HEK293 (cell line): ENCODE measurements around the gene DCAKD.
A peak's percentile ranks its signal among the peaks of the same experiment; 100 is the strongest.

Source experiments
- CTCF ChIA-PET: fragments of 350-600 bp; formaldehyde crosslinking; extraction: SDS; loops from one replicate; lab custom pipeline; 2021; ENCODE audit warnings: antibody characterized with exemption; lab: Yijun Ruan, JAX
- POLR2A ChIA-PET: fragments of 300-600 bp; formaldehyde crosslinking; extraction: SDS; loops from one replicate; lab custom pipeline; 2020; ENCODE audit warnings: antibody characterized with exemption, inconsistent platforms; lab: Yijun Ruan, JAX
- H3K27ac ChIP-seq: fragments of 200-500 bp; sonication (Bioruptor generic); 2 replicates; pipeline ENCODE4 v1.5.1; 2014; ENCODE audit warnings: low read depth, low read length, control low read depth, inconsistent platforms; ENCODE audit errors: extremely low read depth
- H3K36me3 ChIP-seq, 2 experiments: fragments of 200-500 bp in 1 of 2; sonication (Bioruptor generic) in 1 of 2; 1 replicate in 1 of 2; 2 replicates in 1 of 2; pipeline ENCODE4 v1.5.1; 2014 to 2017; ENCODE audit warnings: inconsistent platforms in 2 of 2, low read length in 2 of 2; ENCODE audit not compliant: control insufficient read depth in 2 of 2, insufficient read depth in 1 of 2
- H3K4me1 ChIP-seq: fragments of 200-500 bp; sonication (Bioruptor generic); 2 replicates; pipeline ENCODE4 v1.5.1; 2014; ENCODE audit warnings: mild to moderate bottlenecking, low read length, inconsistent platforms; ENCODE audit not compliant: control insufficient read depth, insufficient read depth
- H3K4me3 ChIP-seq: 2 replicates; pipeline ENCODE4 v1.5.1; 2011; ENCODE audit warnings: low read depth, mild to moderate bottlenecking, control low read depth, low read length, moderate library complexity
- H3K9me3 ChIP-seq: fragments of 200-500 bp; sonication (Bioruptor generic); 2 replicates; pipeline ENCODE4 v1.5.1; 2014; ENCODE audit warnings: low read depth, low read length, inconsistent platforms; ENCODE audit not compliant: control insufficient read depth, insufficient read depth
- BCL11A ChIP-seq: fragments of 450-650 bp; formaldehyde crosslinking; IDR thresholded peaks from 2 replicates; pipeline ENCODE4 v1.5.1; 2016; ENCODE audit warnings: low read depth, missing biosample characterization, missing genetic modification characterization
- GLIS1 ChIP-seq: fragments of 450-650 bp; formaldehyde crosslinking; IDR thresholded peaks from 2 replicates; pipeline ENCODE4 v1.5.1; 2016; ENCODE audit warnings: missing biosample characterization, missing genetic modification characterization
- HOXD13 ChIP-seq: sonication (generic); formaldehyde crosslinking; IDR thresholded peaks from 2 replicates; pipeline ENCODE4 v1.8.0; 2022; ENCODE audit warnings: missing genetic modification reagents, borderline replicate concordance
- IKZF3 ChIP-seq: fragments of 450-650 bp; IDR thresholded peaks from 2 replicates; pipeline ENCODE4 v1.5.0; 2018; ENCODE audit warnings: missing biosample characterization, mild to moderate bottlenecking, missing genetic modification characterization, moderate library complexity
- KLF1 ChIP-seq: fragments of 450-650 bp; formaldehyde crosslinking; IDR thresholded peaks from 2 replicates; pipeline ENCODE4 v1.5.1; 2016; ENCODE audit warnings: missing biosample characterization, missing genetic modification characterization
- MZF1 ChIP-seq: fragments of 450-650 bp; formaldehyde crosslinking; IDR thresholded peaks from 2 replicates; pipeline ENCODE4 v1.5.1; 2017; ENCODE audit warnings: missing biosample characterization, missing genetic modification characterization, borderline replicate concordance
- OVOL3 ChIP-seq: fragments of 450-650 bp; formaldehyde crosslinking; IDR thresholded peaks from 2 replicates; pipeline ENCODE4 v1.5.1; 2016; ENCODE audit warnings: missing biosample characterization, missing genetic modification characterization
- SP7 ChIP-seq: fragments of 450-650 bp; formaldehyde crosslinking; IDR thresholded peaks from 2 replicates; pipeline ENCODE4 v1.5.1; 2016; ENCODE audit warnings: missing biosample characterization, missing genetic modification characterization
- TRIM28 ChIP-seq: IDR thresholded peaks from 2 replicates; pipeline ENCODE4 v1.6.1; 2011; ENCODE audit warnings: low read length, control low read depth, borderline replicate concordance
- ZNF121 ChIP-seq: fragments of 450-650 bp; formaldehyde crosslinking; IDR thresholded peaks from 2 replicates; pipeline ENCODE4 v1.5.1; 2016; ENCODE audit warnings: missing biosample characterization, missing genetic modification characterization
- ZNF157 ChIP-seq: fragments of 450-650 bp; formaldehyde crosslinking; IDR thresholded peaks from 2 replicates; pipeline ENCODE4 v1.5.1; 2016; ENCODE audit warnings: missing biosample characterization, missing genetic modification characterization
- ZNF24 ChIP-seq: fragments of 450-650 bp; formaldehyde crosslinking; IDR thresholded peaks from 2 replicates; pipeline ENCODE4 v1.5.1; 2016; ENCODE audit warnings: missing biosample characterization, missing genetic modification characterization
- ZNF341 ChIP-seq: fragments of 450-650 bp; formaldehyde crosslinking; IDR thresholded peaks from 2 replicates; pipeline ENCODE4; 2016; ENCODE audit warnings: low read depth, missing biosample characterization, missing genetic modification characterization
- ZNF449 ChIP-seq: fragments of 450-650 bp; formaldehyde crosslinking; IDR thresholded peaks from 2 replicates; pipeline ENCODE4 v1.5.1; 2017; ENCODE audit warnings: missing biosample characterization, mild to moderate bottlenecking, missing genetic modification characterization, moderate library complexity
- ZNF600 ChIP-seq: fragments of 450-650 bp; formaldehyde crosslinking; IDR thresholded peaks from 2 replicates; pipeline ENCODE4 v1.5.1; 2016; ENCODE audit warnings: missing biosample characterization, missing genetic modification characterization
- ZNF785 ChIP-seq: fragments of 450-650 bp; formaldehyde crosslinking; IDR thresholded peaks from 2 replicates; pipeline ENCODE4 v1.5.1; 2016; ENCODE audit warnings: missing biosample characterization, missing genetic modification characterization
- TF ChIP-seq, protein P1 (sequence below): fragments of 450-650 bp; formaldehyde crosslinking; IDR thresholded peaks from 2 replicates; pipeline ENCODE4 v1.5.1; 2016; ENCODE audit warnings: missing biosample characterization, missing genetic modification characterization
- TF ChIP-seq, protein P2 (sequence below): fragments of 450-650 bp; formaldehyde crosslinking; IDR thresholded peaks from 2 replicates; pipeline ENCODE4 v1.5.1; 2016; ENCODE audit warnings: missing biosample characterization, missing genetic modification characterization

DCAKD gene

DNA sequence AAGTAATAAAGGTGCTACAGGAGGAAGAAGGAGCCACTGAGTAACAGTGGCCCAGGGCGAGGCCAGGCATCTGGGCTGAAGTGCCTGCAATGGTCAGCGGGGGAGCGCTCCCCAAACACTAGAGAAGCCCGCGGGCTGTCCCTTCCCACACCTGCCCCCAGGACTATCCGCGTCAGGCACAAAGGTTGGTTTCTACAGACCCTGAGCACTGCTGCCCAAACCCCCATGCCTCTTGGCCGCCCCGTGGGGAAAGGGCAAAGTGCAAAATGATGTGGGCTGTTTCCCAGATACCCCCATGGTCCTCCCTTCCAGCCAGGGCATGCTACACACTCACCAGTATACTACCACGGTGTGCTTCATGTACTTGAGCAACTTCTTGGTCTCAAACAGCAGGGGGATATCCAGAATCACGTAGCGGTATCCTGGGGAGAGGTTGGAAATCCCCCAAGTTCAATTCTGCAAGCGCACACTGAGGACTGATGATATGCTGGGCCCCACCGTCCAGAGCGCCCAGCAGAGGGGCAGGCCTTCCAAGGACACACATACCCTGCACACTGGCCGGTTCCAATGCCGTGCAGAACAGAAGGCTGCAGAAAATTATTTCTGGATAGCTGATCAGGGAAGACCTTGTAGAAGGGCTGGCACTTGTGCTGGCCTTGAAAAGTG lies 21.5 kb downstream of the DCAKD start:
- no peak overlapping the region for H3K27ac ChIP-seq
- TF ChIP-seq BCL11A (tag by site-specific recombination) (no peak), ZNF157 (no peak), ZNF341 (tag by site-specific recombination) (no peak), OVOL3 (tag by site-specific recombination) (no peak), SP7 (no peak), ZNF121 (tag by site-specific recombination) (no peak), ZNF24 (tag by site-specific recombination) (no peak), IKZF3 (tag by site-specific recombination) (no peak), KLF1 (tag by site-specific recombination) (no peak), TRIM28 (no peak), ZNF600 (tag by site-specific recombination) (no peak)
- TF ChIP-seq, protein P1, sequence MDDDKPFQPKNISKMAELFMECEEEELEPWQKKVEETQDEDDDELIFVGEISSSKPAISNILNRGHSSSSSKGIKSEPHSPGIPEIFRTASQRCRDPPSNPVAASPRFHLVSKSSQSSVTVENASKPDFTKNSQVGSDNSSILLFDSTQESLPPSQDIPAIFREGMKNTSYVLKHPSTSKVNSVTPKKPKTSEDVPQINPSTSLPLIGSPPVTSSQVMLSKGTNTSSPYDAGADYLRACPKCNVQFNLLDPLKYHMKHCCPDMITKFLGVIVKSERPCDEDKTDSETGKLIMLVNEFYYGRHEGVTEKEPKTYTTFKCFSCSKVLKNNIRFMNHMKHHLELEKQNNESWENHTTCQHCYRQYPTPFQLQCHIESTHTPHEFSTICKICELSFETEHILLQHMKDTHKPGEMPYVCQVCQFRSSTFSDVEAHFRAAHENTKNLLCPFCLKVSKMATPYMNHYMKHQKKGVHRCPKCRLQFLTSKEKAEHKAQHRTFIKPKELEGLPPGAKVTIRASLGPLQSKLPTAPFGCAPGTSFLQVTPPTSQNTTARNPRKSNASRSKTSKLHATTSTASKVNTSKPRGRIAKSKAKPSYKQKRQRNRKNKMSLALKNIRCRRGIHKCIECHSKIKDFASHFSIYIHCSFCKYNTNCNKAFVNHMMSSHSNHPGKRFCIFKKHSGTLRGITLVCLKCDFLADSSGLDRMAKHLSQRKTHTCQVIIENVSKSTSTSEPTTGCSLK (tag by site-specific recombination), result no peak
- ChIA-PET CTCF (interaction anchor here (1.1 kb wide), 1 partner anchor 119 kb away, joined by 3 read pairs; no protein-coding TSS in a partner anchor), POLR2A (no interaction called here)
- no peak overlapping the region for H3K4me3 ChIP-seq
- H3K9me3 ChIP-seq, result no peaks in the 10 kb centered on the region
- no peaks in the 10 kb centered on the region for H3K4me1 ChIP-seq
- H3K36me3 ChIP-seq, result peaks cover 25 to 80% of the 10 kb centered on the region in 2 experiments

GRCh38 chr17:45029096-45029495 lies 22.3 kb downstream of the DCAKD start:
- no peaks in the 10 kb centered on the region for H3K9me3 ChIP-seq
- no peaks in the 10 kb centered on the region for H3K4me1 ChIP-seq
- no peak overlapping the region for H3K4me3 ChIP-seq
- H3K36me3 ChIP-seq, result peaks cover 22 to 79% of the 10 kb centered on the region in 2 experiments; a peak in 2 of 3 replicates
- ChIA-PET CTCF (interaction anchor here (1.3 to 1.4 kb wide), 2 partner anchors 9 to 69 kb away, joined by 3 to 4 read pairs; no protein-coding TSS in a partner anchor), POLR2A (no interaction called here)
- TF ChIP-seq ZNF449 (tag by site-specific recombination), result no peak
- no peak overlapping the region for H3K27ac ChIP-seq

- Histone ChIP-seq H3K4me1 (peaks cover 3% of the 10 kb centered on the region; the same call in 1 of the 2 replicates), H3K4me3 (no peak overlapping the region), H3K27ac (no peak overlapping the region), H3K9me3 (no peaks in the 10 kb centered on the region), H3K36me3 (peaks cover 3 to 42% of the 10 kb centered on the region in 2 experiments; a peak in 2 of 3 replicates)
- TF ChIP-seq GLIS1 (tag by site-specific recombination), result peak; percentile 69
- no peak for TF ChIP-seq ZNF785 (tag by site-specific recombination)
- TF ChIP-seq, protein P2, sequence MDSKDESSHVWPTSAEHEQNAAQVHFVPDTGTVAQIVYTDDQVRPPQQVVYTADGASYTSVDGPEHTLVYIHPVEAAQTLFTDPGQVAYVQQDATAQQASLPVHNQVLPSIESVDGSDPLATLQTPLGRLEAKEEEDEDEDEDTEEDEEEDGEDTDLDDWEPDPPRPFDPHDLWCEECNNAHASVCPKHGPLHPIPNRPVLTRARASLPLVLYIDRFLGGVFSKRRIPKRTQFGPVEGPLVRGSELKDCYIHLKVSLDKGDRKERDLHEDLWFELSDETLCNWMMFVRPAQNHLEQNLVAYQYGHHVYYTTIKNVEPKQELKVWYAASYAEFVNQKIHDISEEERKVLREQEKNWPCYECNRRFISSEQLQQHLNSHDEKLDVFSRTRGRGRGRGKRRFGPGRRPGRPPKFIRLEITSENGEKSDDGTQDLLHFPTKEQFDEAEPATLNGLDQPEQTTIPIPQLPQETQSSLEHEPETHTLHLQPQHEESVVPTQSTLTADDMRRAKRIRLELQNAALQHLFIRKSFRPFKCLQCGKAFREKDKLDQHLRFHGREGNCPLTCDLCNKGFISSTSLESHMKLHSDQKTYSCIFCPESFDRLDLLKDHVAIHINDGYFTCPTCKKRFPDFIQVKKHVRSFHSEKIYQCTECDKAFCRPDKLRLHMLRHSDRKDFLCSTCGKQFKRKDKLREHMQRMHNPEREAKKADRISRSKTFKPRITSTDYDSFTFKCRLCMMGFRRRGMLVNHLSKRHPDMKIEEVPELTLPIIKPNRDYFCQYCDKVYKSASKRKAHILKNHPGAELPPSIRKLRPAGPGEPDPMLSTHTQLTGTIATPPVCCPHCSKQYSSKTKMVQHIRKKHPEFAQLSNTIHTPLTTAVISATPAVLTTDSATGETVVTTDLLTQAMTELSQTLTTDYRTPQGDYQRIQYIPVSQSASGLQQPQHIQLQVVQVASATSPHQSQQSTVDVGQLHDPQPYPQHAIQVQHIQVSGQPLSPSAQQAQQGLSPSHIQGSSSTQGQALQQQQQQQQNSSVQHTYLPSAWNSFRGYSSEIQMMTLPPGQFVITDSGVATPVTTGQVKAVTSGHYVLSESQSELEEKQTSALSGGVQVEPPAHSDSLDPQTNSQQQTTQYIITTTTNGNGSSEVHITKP (tag by site-specific recombination), result no peak
- TF ChIP-seq MZF1 (tag by site-specific recombination), result no peak
- peak; percentile 70 for TF ChIP-seq ZNF600 (tag by site-specific recombination)
- no peak for TF ChIP-seq HOXD13 (CRISPR knock-in tag)
- ChIA-PET POLR2A (interaction anchor here (0.9 to 1.0 kb wide), 2 partner anchors 15 to 247 kb away, joined by 3 read pairs; no protein-coding TSS in a partner anchor), CTCF (interaction anchor here (0.5 to 8.7 kb wide), 61 partner anchors 9 to 979 kb away, joined by 3 to 296 read pairs (median 4); partner anchors contain the start of genes C1QL1, EFTUD2, GFAP and KIF18B)
Observed at GRCh38 chr17:45022655-45023339, 28.6 kb downstream of the DCAKD start.
